Pancreas (tissue), 10 donors: ENCODE measurements around the gene RNF175. TPM values are rescaled to one million over a fixed set of nuclear protein-coding genes. Genes with fewer than 3 reads are reported as not detected.

ENCODE experiments used
- ATAC-seq, 4 donors: fragments of 200-7000 bp; cut with Tn5 transposase; one replicate each; pipeline versions ENCODE4 v1.8.0 to v1.9.1; 2020; ENCODE audit warnings: mild to moderate bottlenecking in 4 of 4, moderate library complexity in 4 of 4
- DNase-seq, 6 donors: peaks; one replicate each; pipeline ENCODE4 v3.0.0-alpha.2; 2020
- FAIRE-seq: peaks from 2 replicates; lab custom pipeline; 2012; peaks lifted over from hg19 to GRCh38; lab: Jason Lieb, UNC
- H3K27ac ChIP-seq, 4 donors: fragments of 200-600 bp; sonication (generic); 1 replicate in 3 of 4; 2 replicates in 1 of 4; pipeline versions ENCODE4 v1.5.0 to v1.8.0; 2020
- H3K27me3 ChIP-seq, 4 donors: fragments of 200-600 bp; one replicate each; pipeline ENCODE4 v1.8.0; 2021
- H3K36me3 ChIP-seq, 3 donors: fragments of 200-600 bp; sonication (generic) in 1 of 3; one replicate each; pipeline versions ENCODE4 v1.5.0 to v1.8.0; 2020 to 2021
- H3K4me1 ChIP-seq, 3 donors: fragments of 200-600 bp; one replicate each; pipeline ENCODE4 v1.8.0; 2021
- H3K4me3 ChIP-seq, 4 donors: fragments of 200-600 bp; sonication (generic) in 2 of 4; one replicate each; pipeline versions ENCODE4 v1.5.0 to v1.8.0; 2020 to 2021
- H3K9me3 ChIP-seq, 4 donors: fragments of 200-600 bp; one replicate each; pipeline ENCODE4 v1.8.0; 2021
- WGBS, 2 donors: extraction: QIAGEN DNeasy Blood & Tissue Kit; methylation state at CpG; one replicate each; pipeline ENCODE4 v1.1.7; 2013; 5-methylcytosine and 5-hydroxymethylcytosine counted together
- intact Hi-C, 3 donors: fragments of 100-400 bp; cut with DNase I; formaldehyde crosslinking; loops; one replicate each; pipeline versions ENCODE4 v1.11.1 to v1.14.2; 2022
- polyA plus RNA-seq, 2 donors: library from polyadenylated mRNA; stranded (reverse); fragments of 200-250 nt; gene quantifications; one replicate each; pipeline ENCODE4 v1.2.3, GENCODE V29; 2013
- total RNA-seq, 6 donors: library from RNA; stranded (reverse); fragmentation: NEBNext Ultra II Directional in 4 of 6; extraction: Animal tissue kit (Norgen Biotek cat#: 25700) in 4 of 6; gene quantifications; one replicate each; pipeline versions ENCODE4 v1.2.1 to v1.2.4, GENCODE V29; 2021 to 2023
- TF ChIP-seq, protein P1 (sequence below), 4 donors: fragments of 200-600 bp; sonication (generic) in 3 of 4; IDR thresholded peaks; one replicate each; pipeline versions ENCODE4 v1.5.0 to v1.8.0; 2021; ENCODE audit warnings: antibody characterized with exemption in 4 of 4
- donor health status: healthy with polysubstance abuse.
- donor health status: DM: no; HTN: no; CAD: no; lungs with moderate emphysema.
- donor health status: DM: no; HTN: no; CAD: no.
- donor health status: control.
- donor health status: control.
- donor health status: Bipolar disorder and iron deficiency.
- donor health status: DM: yes; HTN: yes; CAD: no.
- donor health status: DM: no; HTN: no; CAD: no.
- donor health status: DM: no; HTN: no; CAD: no.
- donor health status: DM: yes; HTN: yes; CAD: no.

The RNF175 gene
- total and polyA plus RNA-seq, 8 donors = 0.12 TPM; not detected in 7

DNA sequence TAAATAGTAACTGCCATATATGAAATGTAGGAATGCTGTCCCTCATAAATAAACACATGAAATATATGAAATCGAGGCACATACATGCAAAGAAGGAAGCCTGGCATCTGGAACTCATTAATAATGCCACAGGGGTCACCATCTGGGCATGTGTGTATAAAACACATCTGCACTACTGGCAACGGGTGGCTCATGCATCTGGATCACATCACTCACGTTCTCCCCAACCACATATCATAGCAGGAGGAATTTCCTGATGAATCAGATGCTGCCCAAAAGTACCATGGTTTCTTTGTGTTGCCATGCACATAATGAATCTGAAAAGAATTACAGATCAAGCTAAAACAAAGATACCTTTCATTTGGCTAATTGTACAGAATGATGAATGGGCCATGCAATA is 28.6 kb downstream of the RNF175 start:
- FAIRE-seq = no peak
- TF ChIP-seq, protein P1, sequence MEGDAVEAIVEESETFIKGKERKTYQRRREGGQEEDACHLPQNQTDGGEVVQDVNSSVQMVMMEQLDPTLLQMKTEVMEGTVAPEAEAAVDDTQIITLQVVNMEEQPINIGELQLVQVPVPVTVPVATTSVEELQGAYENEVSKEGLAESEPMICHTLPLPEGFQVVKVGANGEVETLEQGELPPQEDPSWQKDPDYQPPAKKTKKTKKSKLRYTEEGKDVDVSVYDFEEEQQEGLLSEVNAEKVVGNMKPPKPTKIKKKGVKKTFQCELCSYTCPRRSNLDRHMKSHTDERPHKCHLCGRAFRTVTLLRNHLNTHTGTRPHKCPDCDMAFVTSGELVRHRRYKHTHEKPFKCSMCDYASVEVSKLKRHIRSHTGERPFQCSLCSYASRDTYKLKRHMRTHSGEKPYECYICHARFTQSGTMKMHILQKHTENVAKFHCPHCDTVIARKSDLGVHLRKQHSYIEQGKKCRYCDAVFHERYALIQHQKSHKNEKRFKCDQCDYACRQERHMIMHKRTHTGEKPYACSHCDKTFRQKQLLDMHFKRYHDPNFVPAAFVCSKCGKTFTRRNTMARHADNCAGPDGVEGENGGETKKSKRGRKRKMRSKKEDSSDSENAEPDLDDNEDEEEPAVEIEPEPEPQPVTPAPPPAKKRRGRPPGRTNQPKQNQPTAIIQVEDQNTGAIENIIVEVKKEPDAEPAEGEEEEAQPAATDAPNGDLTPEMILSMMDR (IDR thresholded peaks at IDR 0.05) = no peak
- ATAC-seq = no peak
- H3K4me3 ChIP-seq = no peak overlapping the region
- H3K36me3 ChIP-seq = no peaks in the 10 kb centered on the region
- WGBS, 2 donors = 22% methylated on average over 3 of the region's 3 CpGs
- no peak overlapping the region for H3K27ac ChIP-seq
- no peak for DNase-seq
- H3K4me1 ChIP-seq = no peaks in the 10 kb centered on the region
- H3K9me3 ChIP-seq = no peaks in the 10 kb centered on the region
- intact Hi-C loops = no loop called here
- H3K27me3 ChIP-seq = no peaks in the 10 kb centered on the region

DNA sequence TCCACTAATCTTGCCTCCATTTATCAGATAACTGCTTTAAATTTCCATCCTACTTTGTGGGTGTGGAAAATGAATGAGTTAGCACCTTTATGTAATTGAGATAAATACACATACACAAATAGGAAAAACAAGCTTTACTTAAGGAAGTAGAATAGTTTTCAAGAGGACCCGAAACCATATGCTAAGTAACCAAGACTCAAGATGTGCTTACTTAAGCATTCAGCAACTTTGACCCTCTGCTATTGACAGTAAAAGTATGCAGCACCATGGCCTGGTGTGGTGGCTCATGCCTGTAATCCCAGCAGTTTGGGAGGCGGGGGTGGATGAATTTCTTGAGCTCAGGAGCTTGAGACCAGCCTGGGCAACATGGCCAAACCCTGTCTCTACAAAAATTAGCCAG is 29.9 kb downstream of the RNF175 start:
- no peaks in the 10 kb centered on the region for H3K4me1 ChIP-seq
- ATAC-seq = peak in 1 of 4 donors; percentile 39
- no peak for DNase-seq
- no peaks in the 10 kb centered on the region for H3K27me3 ChIP-seq
- intact Hi-C loops = no loop called here
- FAIRE-seq = no peak
- H3K27ac ChIP-seq = no peak overlapping the region
- WGBS, 2 donors = 83 to 91% methylated on average over 2 of the region's 2 CpGs
- TF ChIP-seq, protein P1 (IDR thresholded peaks at IDR 0.05) = no peak
- H3K4me3 ChIP-seq = no peak overlapping the region
- no peaks in the 10 kb centered on the region for H3K9me3 ChIP-seq
- no peaks in the 10 kb centered on the region for H3K36me3 ChIP-seq

DNA sequence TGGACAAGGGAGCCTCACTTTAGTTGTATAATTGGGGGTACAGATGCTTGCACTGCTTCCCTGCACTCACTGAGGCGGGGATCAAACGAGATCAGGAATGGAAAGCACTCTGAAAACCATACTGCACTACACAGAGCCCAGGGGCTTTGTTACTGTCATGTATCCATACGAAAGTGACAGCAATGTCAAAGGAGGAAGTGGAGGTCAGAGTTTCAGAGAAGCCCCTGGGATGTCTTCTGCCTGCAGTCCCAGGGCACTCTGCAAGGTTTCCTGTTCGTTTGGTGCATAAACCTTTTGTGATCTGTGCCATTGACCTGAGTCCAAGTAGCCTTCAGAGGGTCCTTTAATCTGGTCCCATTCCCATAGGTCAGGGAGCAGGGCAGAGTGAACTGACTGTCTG is 31.2 kb downstream of the RNF175 start:
- Histone ChIP-seq H3K9me3 (no peaks in the 10 kb centered on the region), H3K36me3 (no peaks in the 10 kb centered on the region), H3K4me3 (no peak overlapping the region), H3K4me1 (no peaks in the 10 kb centered on the region), H3K27me3 (no peaks in the 10 kb centered on the region), H3K27ac (no peak overlapping the region)
- TF ChIP-seq, protein P1 (IDR thresholded peaks at IDR 0.05) = no peak
- ATAC-seq (peak in 1 of 4 donors; percentile 43), FAIRE-seq (no peak), DNase-seq (no peak)
- intact Hi-C loops = no loop called here
- 65 to 74% methylated on average over 4 of the region's 4 CpGs for WGBS, 2 donors

DNA sequence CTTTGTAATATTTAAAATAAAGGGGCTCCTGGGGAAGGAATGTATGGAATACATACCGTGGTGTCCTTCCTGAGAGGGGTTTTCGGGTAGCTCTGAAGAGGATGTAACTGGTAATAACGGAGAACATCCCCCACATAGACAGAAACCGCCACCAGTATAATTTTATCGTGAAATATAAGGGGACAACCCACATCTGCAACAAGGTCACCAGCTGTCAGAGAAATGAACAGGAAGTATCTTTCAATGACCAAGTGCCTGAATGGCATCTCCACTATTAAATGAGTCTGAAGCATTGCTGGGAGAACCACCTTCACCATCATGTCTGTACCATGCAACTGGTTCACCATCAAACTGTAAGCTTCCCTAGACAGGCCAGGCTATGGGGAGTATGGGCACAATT is 31.7 kb downstream of the RNF175 start:
- no peak overlapping the region for H3K4me3 ChIP-seq
- DNase-seq (no peak), FAIRE-seq (no peak), ATAC-seq (no peak)
- H3K4me1 ChIP-seq = no peaks in the 10 kb centered on the region
- no peaks in the 10 kb centered on the region for H3K9me3 ChIP-seq
- WGBS, 2 donors = 84 to 90% methylated on average over 5 of the region's 5 CpGs
- TF ChIP-seq, protein P1 (IDR thresholded peaks at IDR 0.05) = no peak
- H3K27ac ChIP-seq = no peak overlapping the region
- intact Hi-C loops = no loop called here
- H3K36me3 ChIP-seq = no peaks in the 10 kb centered on the region
- H3K27me3 ChIP-seq = no peaks in the 10 kb centered on the region

DNA sequence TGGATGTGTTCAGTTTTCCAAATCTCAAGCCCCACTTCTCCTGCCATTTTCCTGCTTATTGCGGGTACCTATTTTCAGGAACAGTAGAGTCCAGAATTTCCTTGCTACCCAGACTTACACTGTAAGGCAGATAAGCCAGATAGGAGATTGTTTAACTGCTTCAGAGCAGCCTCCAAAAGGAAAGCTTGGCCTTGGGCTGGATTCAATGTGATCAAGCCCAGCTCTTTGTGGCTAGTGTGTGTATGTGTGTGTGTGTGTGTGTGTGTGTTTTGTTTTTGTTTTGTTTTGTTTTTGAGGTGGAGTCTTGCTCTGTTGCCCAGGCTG is 34.0 kb downstream of the RNF175 start:
- TF ChIP-seq, protein P1 (IDR thresholded peaks at IDR 0.05) = no peak
- Histone ChIP-seq H3K27ac (no peak overlapping the region), H3K27me3 (no peaks in the 10 kb centered on the region), H3K9me3 (no peaks in the 10 kb centered on the region), H3K36me3 (no peaks in the 10 kb centered on the region), H3K4me3 (no peak overlapping the region), H3K4me1 (no peaks in the 10 kb centered on the region)
- ATAC-seq (no peak), DNase-seq (no peak), FAIRE-seq (no peak)
- intact Hi-C loops = no loop called here
- 83 to 93% methylated on average over 1 of the region's 1 CpG for WGBS, 2 donors
